ENCODE data around the gene TBC1D12. TPM values are rescaled to one million over a fixed set of nuclear protein-coding genes. Genes with fewer than 3 reads are reported as not detected.
"Not testable (repeated sequence)": the region's sequence is repeated elsewhere in the genome, so short reads cannot be mapped to it uniquely, and the experiment has no call there.

The TBC1D12 gene
- total and polyA plus RNA-seq, 9 donors, result 7.5 to 13.8 (median 11.1) TPM

DNA sequence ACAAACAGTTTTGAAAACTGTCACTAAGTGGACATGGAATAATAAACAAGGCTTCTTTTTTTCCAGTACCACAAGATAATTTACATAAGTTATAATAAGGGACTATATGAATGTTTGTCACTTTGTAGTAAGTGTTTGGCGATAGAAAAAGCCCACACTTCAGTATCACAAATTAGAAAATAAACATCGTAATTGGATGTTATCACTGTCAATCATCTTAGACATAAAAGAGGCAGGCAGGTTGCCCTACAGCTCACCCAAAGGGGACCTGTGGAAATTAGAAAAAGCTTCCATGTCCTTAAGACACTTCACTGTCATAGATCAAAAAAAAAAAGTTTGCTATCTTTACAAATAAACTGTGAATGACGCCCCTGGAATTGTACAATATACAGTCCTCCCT, 36.0 kb upstream of the TBC1D12 start:
- H3K4me3 ChIP-seq (ENCODE audit: low read length), result no peak overlapping the region
- no peak for DNase-seq
- H3K27ac ChIP-seq (ENCODE audit: low read length), result no peak overlapping the region
- H3K27me3 ChIP-seq (ENCODE audit: control insufficient read depth, insufficient read depth, low read length), result peaks cover 6% of the 10 kb centered on the region
- H3K36me3 ChIP-seq (ENCODE audit: control insufficient read depth, insufficient read depth, low read length), result no peaks in the 10 kb centered on the region
- H3K4me1 ChIP-seq (ENCODE audit: control insufficient read depth, insufficient read depth, low read length), result no peaks in the 10 kb centered on the region
- no peaks in the 10 kb centered on the region for H3K9me3 ChIP-seq (replicated peaks; ENCODE audit: control insufficient read depth, low read depth, low read length)
- no CpG with 5 or more reads among the region's 3 CpGs for WGBS (ENCODE audit: insufficient coverage)

DNA sequence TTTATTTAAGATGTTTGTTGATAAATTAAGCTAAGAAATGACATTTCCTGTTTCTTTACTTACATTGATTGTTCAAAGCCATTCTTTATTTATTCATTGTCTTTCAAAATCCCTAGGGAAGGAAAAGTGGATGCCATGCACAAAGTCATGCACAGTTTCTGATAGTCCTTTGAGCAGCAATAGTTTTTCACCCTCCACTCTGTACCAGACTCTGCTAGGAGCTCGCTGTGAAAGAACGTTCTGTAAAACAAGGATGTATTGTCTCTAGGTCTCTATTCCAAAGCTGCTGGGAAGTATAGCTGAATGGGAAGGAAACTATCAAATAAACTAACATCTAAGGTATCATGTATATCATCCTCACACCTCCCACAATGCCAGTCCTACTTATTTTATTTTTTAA, 31.8 kb upstream of the TBC1D12 start:
- H3K4me3 ChIP-seq (ENCODE audit: low read length), result no peak overlapping the region
- H3K9me3 ChIP-seq (replicated peaks; ENCODE audit: control insufficient read depth, low read depth, low read length), result no peaks in the 10 kb centered on the region
- peaks cover 2% of the 10 kb centered on the region for H3K27me3 ChIP-seq (ENCODE audit: control insufficient read depth, insufficient read depth, low read length)
- no peak overlapping the region for H3K27ac ChIP-seq (ENCODE audit: low read length)
- H3K36me3 ChIP-seq (ENCODE audit: control insufficient read depth, insufficient read depth, low read length), result no peaks in the 10 kb centered on the region
- H3K4me1 ChIP-seq (ENCODE audit: control insufficient read depth, insufficient read depth, low read length), result no peaks in the 10 kb centered on the region
- DNase-seq, result no peak
- no CpG with 5 or more reads among the region's 2 CpGs for WGBS (ENCODE audit: insufficient coverage)

DNA sequence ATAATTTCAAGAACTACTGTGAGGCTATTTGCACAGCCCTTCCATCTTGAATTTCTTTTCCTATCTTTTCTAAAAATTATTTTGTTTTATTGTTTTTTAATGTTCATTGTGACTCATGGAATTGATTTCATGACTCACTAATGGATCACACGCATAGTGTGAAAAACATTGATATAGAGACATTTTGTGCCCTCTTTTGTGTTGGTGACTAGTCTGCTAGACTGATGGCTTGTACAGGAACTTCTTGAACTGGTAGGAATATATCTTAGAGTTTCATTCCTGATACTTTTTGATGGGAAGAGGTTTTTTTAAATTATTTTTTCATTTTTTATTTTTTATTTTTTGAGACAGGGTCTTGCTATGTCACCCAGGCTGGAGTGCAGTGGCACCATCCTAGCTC, 27.0 kb upstream of the TBC1D12 start:
- H3K36me3 ChIP-seq (ENCODE audit: control insufficient read depth, insufficient read depth, low read length), result no peaks in the 10 kb centered on the region
- no peaks in the 10 kb centered on the region for H3K9me3 ChIP-seq (replicated peaks; ENCODE audit: control insufficient read depth, low read depth, low read length)
- H3K27me3 ChIP-seq (ENCODE audit: control insufficient read depth, insufficient read depth, low read length), result peaks cover 2% of the 10 kb centered on the region
- no peak overlapping the region for H3K27ac ChIP-seq (ENCODE audit: low read length)
- DNase-seq, result no peak
- no CpG with 5 or more reads among the region's 1 CpG for WGBS (ENCODE audit: insufficient coverage)
- no peak overlapping the region for H3K4me3 ChIP-seq (ENCODE audit: low read length)
- H3K4me1 ChIP-seq (ENCODE audit: control insufficient read depth, insufficient read depth, low read length), result no peaks in the 10 kb centered on the region

DNA sequence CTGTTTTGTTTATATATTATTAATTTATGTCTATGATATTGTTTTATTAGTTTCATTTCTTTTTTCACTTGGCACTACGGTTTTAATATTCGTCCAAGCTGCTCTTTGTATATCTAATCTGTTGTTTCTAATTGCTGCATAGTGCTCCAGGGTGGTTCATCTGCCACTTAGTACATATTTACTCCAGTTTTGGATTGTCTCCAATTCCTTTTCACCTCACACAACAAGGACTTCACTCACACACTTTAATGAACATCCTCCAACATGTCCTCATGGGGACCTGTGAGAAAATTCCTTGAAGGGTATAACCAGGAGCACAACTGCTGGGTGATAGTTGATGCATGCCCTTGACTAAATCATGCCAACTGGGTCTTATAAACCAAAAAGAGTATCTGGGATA, 25.5 kb upstream of the TBC1D12 start:
- DNase-seq, result no peak
- Histone ChIP-seq H3K9me3 (replicated peaks; ENCODE audit: control insufficient read depth, low read depth, low read length) (no peaks in the 10 kb centered on the region), H3K4me1 (ENCODE audit: control insufficient read depth, insufficient read depth, low read length) (no peaks in the 10 kb centered on the region), H3K27me3 (ENCODE audit: control insufficient read depth, insufficient read depth, low read length) (no peaks in the 10 kb centered on the region), H3K36me3 (ENCODE audit: control insufficient read depth, insufficient read depth, low read length) (no peaks in the 10 kb centered on the region), H3K27ac (ENCODE audit: low read length) (no peak overlapping the region), H3K4me3 (ENCODE audit: low read length) (no peak overlapping the region)
- no CpG with 5 or more reads among the region's 2 CpGs for WGBS (ENCODE audit: insufficient coverage)

DNA sequence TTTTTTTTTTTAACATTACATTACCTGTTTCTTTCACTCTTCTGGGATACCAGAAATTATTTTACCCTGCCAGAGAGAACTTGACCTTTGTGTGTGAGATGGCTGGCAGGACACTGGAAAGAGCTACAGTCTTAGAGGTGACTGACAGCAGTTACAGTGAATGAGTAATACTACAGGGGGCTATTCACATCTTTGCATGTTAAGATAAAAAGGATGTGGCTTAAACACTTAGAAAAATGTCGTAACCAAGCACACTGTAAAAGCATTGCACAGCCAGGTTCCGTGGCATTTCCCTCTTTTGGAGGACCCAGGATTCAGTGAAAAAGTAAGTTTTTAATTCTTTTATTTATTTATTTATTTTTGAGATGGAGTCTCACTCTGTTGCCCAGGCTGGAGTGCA, 18.8 kb upstream of the TBC1D12 start:
- no peaks in the 10 kb centered on the region for H3K9me3 ChIP-seq (replicated peaks; ENCODE audit: control insufficient read depth, low read depth, low read length)
- no peaks in the 10 kb centered on the region for H3K4me1 ChIP-seq (ENCODE audit: control insufficient read depth, insufficient read depth, low read length)
- DNase-seq, result no peak
- no peak overlapping the region for H3K27ac ChIP-seq (ENCODE audit: low read length)
- no peaks in the 10 kb centered on the region for H3K36me3 ChIP-seq (ENCODE audit: control insufficient read depth, insufficient read depth, low read length)
- no peaks in the 10 kb centered on the region for H3K27me3 ChIP-seq (ENCODE audit: control insufficient read depth, insufficient read depth, low read length)
- no peak overlapping the region for H3K4me3 ChIP-seq (ENCODE audit: low read length)
- WGBS (ENCODE audit: insufficient coverage), result no CpG with 5 or more reads among the region's 2 CpGs

DNA sequence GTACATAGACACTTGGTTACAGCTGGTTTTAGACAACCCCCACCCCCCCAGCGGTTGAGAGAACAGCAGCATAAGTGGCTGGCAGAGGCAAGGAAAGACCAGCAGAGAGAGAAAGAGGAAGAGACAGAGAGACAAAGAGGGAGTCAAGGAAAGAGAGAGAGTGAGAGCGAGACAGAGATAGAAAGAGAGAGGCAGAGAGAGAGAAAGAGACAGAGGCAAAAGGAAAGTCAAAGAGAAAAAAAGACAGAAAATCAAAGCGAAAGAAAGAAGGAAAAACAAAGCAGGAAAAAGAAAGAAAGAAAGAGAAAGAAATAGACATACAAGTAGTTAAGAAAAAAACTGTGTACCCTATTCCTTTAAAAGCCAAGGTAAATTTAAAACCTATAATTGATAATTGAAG, 16.6 kb upstream of the TBC1D12 start:
- H3K27ac ChIP-seq (ENCODE audit: low read length); H3K4me3 ChIP-seq (ENCODE audit: low read length); H3K9me3 ChIP-seq (replicated peaks; ENCODE audit: control insufficient read depth, low read depth, low read length); H3K27me3 ChIP-seq (ENCODE audit: control insufficient read depth, insufficient read depth, low read length); H3K36me3 ChIP-seq (ENCODE audit: control insufficient read depth, insufficient read depth, low read length); H3K4me1 ChIP-seq (ENCODE audit: control insufficient read depth, insufficient read depth, low read length); DNase-seq: not testable (repeated sequence)
- WGBS (ENCODE audit: insufficient coverage), result 100% methylated on average over 1 of the region's 3 CpGs

DNA sequence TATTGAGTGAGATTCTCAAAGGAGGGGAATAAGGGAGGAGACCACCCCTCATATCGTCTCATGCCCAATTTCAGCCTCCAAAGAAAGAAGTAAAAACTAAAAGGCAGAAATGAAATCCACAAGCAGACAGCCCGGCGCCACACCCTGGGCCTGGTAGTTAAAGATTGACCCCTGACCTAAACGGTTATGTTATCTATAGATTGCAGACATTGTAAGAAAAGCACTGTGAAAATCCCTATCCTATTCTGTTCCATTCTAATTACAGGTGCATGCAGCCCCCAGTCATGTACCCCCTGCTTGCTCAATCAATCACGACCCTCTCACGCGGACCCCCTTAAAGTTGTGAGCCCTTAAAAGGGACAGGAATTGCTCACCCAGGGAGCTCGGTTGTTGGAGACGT, 10.2 kb upstream of the TBC1D12 start:
- not testable (repeated sequence) for H3K36me3 ChIP-seq (ENCODE audit: control insufficient read depth, insufficient read depth, low read length); H3K9me3 ChIP-seq (replicated peaks; ENCODE audit: control insufficient read depth, low read depth, low read length); H3K4me3 ChIP-seq (ENCODE audit: low read length); DNase-seq; H3K4me1 ChIP-seq (ENCODE audit: control insufficient read depth, insufficient read depth, low read length); H3K27me3 ChIP-seq (ENCODE audit: control insufficient read depth, insufficient read depth, low read length); H3K27ac ChIP-seq (ENCODE audit: low read length)
- no CpG with 5 or more reads among the region's 9 CpGs for WGBS (ENCODE audit: insufficient coverage)

DNA sequence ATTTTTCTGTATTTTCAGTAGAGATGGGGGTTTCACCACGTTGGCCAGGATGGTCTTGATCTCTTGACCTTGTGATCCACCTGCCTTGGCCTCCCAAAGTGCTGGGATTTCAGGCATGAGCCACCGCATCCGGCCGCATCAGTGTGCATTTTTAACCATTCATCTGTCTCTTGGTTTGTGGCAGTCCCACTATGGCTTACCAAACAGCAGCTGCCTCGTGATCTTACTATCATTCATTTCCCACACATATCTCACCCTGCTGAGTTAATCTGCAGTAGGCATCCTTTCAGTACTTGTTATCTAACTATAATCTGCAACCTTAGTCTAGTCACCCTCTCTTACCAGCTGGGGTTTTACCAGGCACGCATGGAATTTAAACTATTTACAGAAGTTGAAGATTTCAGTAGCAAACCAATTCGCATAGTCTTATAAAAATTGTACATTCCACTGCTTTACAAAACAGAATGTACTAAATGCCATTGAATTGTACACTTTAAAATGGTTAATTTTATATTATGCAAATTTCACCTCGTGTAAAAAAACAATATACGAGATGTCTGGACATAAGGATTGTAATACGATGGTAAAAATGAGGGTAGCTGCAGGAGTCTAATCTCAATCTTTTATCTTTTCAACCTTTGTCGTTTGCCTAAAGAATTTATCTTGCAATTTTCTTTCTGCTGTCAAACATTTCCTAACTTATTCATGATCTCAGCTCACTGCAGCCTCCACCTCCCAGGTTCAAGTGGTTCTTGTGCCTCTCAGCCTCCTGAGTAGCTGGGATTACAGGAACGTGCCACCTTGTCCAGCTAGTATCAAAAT, 4.6 kb upstream of the TBC1D12 start:
- no peaks in the 10 kb centered on the region for H3K4me1 ChIP-seq (ENCODE audit: control insufficient read depth, insufficient read depth, low read length)
- no peak overlapping the region for H3K27ac ChIP-seq (ENCODE audit: low read length)
- no peak for DNase-seq
- 69% methylated on average over 6 of the region's 12 CpGs for WGBS (ENCODE audit: insufficient coverage)
- H3K9me3 ChIP-seq (replicated peaks; ENCODE audit: control insufficient read depth, low read depth, low read length), result no peaks in the 10 kb centered on the region
- no peak overlapping the region for H3K4me3 ChIP-seq (ENCODE audit: low read length)
- H3K36me3 ChIP-seq (ENCODE audit: control insufficient read depth, insufficient read depth, low read length), result no peaks in the 10 kb centered on the region
- peaks cover 8% of the 10 kb centered on the region for H3K27me3 ChIP-seq (ENCODE audit: control insufficient read depth, insufficient read depth, low read length)

DNA sequence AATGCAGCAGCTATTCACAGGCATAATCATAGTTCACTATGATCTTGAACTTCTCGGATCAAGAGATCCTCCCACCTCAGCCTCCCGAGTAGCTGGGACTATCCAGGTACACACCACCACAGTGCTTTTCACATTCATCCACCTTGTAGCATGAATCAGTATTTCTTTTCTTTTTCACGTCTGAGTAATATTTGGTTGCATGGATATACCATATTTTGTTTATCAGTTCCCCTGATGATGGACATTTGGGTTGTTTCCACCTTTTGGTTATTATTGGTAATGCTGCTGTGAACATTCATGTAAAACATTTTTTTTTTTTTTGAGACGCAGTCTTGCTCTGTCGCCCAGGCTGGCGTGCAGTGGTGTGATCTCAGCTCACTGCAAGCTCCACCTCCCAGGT, 3.6 kb upstream of the TBC1D12 start:
- no peaks in the 10 kb centered on the region for H3K36me3 ChIP-seq (ENCODE audit: control insufficient read depth, insufficient read depth, low read length)
- H3K9me3 ChIP-seq (replicated peaks; ENCODE audit: control insufficient read depth, low read depth, low read length), result no peaks in the 10 kb centered on the region
- DNase-seq, result no peak
- peaks cover 8% of the 10 kb centered on the region for H3K27me3 ChIP-seq (ENCODE audit: control insufficient read depth, insufficient read depth, low read length)
- H3K4me1 ChIP-seq (ENCODE audit: control insufficient read depth, insufficient read depth, low read length), result no peaks in the 10 kb centered on the region
- H3K4me3 ChIP-seq (ENCODE audit: low read length), result no peak overlapping the region
- WGBS (ENCODE audit: insufficient coverage), result 90% methylated on average over 4 of the region's 6 CpGs
- H3K27ac ChIP-seq (ENCODE audit: low read length), result no peak overlapping the region

DNA sequence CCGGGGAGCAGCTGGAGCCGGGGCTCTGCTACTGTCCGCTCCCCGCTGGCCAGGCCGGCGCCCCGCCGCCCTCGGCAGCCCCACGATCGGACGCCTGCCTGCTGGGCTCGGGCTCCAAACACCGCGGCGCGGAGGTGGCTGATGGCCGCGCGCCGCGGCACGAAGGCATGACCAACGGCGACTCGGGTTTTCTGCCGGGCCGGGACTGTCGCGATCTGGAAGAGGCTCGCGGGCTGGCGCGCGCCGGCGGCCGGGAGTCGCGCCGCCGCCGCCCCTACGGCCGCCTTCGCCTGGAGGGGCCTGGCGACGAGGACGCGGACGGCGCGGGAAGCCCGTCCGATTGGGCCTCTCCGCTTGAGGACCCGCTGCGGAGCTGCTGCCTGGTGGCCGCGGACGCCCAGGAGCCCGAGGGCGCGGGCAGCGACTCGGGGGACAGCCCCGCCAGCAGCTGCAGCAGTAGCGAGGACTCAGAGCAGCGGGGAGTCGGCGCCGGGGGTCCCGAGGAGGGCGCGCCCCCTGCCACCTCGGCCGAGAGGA, 570 bp downstream of the TBC1D12 start:
- Histone ChIP-seq H3K9me3 (replicated peaks; ENCODE audit: control insufficient read depth, low read depth, low read length) (no peaks in the 10 kb centered on the region), H3K27me3 (ENCODE audit: control insufficient read depth, insufficient read depth, low read length) (peaks cover 4% of the 10 kb centered on the region), H3K4me1 (ENCODE audit: control insufficient read depth, insufficient read depth, low read length) (peaks cover 4% of the 10 kb centered on the region), H3K36me3 (ENCODE audit: control insufficient read depth, insufficient read depth, low read length) (no peaks in the 10 kb centered on the region), H3K4me3 (ENCODE audit: low read length) (peak overlapping the region; percentile 97), H3K27ac (ENCODE audit: low read length) (peak overlapping the region; percentile 97)
- WGBS (ENCODE audit: insufficient coverage), result under 1% methylated on average over 77 of the region's 77 CpGs
- DNase-seq, result peak; percentile 49
